Prostate gland (tissue), 2 donors: Measurements from ENCODE around the gene LTN1.

ENCODE experiments used
- CTCF ChIP-seq, 4 experiments: fragments of 200-600 bp in 2 of 4; fragments of 450-650 bp in 2 of 4; sonication (generic) in 2 of 4; IDR thresholded peaks; 1 replicate in 3 of 4; 2 replicates in 1 of 4; pipeline ENCODE4 v1.5.1; 2016 to 2019; ENCODE audit warnings: antibody characterized with exemption in 4 of 4, mild to moderate bottlenecking in 2 of 4, moderate library complexity in 2 of 4
- POLR2A ChIP-seq: fragments of 450-650 bp; IDR thresholded peaks from one replicate; pipeline ENCODE4 v1.6.1; 2016; ENCODE audit warnings: antibody characterized with exemption, mild to moderate bottlenecking

- TF ChIP-seq CTCF (IDR thresholded peaks at IDR 0.05) (no peak), POLR2A (no peak)
Measured at GRCh38 chr21:29007810-29008209, 15.1 kb upstream of the LTN1 start.
